CD4-positive, alpha-beta T cell treated with Interferon alpha-2 for 1 hour (primary cell): Measurements from ENCODE around the gene MAD1L1.

Experiments
- DNase-seq, 2 donors: peaks; one replicate each; pipeline ENCODE4 v3.0.0-alpha.2; 2020 to 2022

MAD1L1 gene

DNA sequence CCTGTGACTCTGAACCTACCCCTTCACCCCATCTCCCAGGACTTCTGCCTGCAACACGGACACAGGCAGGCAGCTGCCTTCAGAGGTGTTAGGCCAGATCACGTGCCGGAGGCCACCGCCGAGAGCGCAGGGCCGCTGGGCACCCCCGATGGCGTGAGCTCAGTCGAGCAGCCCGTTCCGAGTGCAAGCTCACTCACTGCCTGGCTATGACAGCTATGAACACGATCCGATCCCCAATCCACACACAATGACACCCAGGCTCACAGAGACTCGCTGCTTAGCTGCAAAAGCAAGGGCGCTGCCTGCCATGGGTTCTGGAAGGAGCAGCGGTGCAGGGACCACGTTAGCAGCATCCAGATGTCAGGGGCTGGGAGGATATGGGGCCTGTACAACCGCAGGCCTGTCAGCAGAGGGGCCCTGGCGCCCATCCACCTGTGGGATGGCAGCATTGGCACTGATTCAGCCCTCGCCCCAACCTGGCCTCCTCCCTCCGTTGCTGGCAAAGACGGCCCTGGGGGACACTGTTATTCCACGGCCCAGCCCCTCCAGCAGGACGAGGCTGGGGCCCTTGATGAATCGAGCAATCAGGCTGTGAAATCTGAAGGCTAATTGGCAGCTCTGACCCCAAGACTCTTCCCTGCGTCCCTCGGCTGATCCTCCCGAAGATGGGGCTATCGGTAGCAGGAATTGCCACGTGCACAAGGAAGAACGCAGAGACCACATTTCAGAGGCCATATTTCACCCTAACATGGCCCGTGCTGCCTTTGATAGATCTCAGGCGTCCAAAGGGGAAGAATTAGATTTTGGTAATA is 332.6 kb downstream of the MAD1L1 start:
- no peak for DNase-seq

DNA sequence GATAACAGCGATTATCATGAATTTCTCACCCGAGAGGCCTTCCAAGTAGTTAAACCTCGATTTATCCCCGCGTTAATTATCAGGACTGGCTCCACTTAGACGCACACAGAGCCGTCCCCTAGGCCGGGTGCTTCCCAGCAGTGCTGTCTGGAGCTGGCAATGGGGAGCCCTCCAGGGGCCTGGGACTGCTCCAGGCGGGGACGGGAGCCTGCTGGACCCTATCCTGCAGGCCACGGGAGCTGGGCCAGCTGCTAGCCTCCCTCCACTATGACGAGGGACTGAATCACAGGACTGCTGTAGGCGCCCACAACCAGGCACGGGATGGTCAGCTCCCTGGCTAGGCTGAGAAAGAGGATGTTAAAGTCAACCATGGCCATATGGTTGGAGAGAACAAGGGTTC is 333.5 kb downstream of the MAD1L1 start:
- no peak for DNase-seq

DNA sequence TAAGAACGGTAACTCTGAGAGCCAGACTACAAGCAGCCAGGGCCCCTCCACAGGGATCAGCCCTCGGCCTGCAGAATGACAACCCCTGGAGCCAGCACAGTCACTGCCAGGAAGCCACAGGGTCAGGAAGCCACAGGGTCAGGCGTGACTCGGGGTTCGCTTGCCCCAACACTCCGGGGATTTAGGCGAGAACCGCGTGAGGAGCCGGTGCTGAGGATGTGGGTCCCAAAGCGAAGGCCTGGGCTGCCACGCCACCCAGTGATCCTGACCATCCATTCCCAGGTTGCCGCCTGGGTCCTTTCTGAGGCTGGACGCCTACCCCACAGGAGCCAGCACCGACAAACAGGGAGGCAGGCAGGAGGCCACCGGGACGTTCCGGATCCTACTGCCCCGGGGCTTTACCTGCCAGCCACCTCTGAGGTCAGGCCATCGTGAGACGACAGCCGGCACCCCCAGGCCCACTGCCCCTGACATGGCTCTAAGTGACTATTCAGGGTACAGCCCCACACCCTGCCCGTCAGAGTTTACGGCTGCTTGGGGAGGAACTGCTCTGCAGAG is 334.0 kb downstream of the MAD1L1 start:
- DNase-seq: no peak

- no peak for DNase-seq
These were observed 334.7 kb downstream of the MAD1L1 start for GRCh38 chr7:1897861-1898627.

DNA sequence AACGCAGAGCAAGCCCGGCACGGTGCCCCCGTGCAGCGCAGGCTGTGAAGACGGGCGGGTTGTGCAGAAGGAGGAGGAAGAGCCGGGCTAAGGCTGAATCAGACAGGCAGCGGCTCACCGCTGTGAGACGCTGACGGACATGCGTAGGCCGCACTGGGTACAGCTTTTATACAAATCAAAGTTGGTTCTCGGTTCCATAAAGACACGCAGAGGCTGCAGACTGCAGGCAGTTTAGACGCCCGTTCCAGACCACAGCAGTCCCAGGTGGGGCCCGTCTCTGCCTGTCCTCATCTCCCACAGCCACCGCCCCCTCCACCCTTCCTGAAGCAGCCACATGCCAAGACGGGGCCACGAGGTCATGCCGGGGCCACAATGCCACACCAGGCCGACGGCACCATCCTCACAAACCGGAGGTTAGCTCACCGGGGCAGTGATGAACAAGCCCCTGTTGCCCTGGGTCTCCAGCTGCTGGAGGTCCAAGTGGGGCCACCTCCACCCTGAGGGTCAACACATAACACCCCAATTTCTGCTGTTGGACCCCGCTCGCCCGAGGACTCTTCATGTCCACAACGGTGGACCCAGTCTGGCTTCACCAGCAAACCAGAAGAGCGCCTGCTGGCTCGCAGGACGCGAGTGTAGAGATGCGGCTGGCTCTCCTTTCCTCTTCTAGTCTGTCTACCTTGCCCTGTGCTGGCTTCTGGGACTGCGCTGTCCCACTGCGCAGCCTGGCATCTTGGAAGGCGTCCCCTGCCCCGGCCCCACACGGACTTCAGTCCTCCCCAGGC is 335.5 kb downstream of the MAD1L1 start:
- DNase-seq: no peak

DNA sequence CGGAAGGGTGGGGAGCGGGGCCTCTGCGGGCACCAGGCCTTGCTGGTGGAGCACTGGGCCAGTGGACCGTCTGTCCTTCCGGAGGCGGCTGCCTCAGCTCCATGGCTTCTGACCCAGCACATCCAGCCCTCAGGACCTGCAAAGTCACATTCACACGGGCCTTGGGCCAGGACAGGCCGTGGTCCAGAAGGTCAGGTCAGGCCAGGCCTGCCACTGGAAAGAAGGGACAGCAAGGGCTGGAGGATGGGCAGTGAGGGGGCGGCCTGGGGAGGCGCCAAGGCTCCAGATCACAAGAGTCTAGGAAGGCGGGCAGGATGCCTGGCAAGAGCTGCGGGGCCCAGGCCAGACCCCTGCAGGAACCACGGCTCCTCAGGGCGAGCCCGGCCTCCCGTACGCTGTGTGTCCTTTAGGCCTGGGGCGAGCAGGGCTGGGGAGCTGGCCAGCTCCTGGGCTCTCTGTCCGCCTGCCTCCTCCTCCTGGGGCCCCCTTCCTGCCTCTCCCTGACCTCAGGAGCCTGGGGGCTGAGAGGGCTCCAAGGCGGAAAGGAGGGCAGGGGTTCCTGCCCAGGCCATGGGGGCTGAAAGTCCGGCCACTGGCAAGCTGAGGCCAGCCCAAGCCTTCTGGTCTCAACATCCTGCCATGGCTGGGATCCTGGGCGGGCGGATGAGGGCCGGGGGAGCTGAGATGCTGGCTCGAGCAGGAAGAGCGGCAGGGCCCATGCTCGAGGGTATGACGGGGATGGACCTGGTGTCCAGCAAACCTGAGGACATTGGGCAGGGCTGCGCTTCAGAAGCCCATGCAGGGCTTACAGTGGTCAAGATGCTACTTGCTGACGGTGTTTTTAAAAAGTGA is 336.9 kb downstream of the MAD1L1 start:
- no peak for DNase-seq

- no peak for DNase-seq
These were observed 337.7 kb downstream of the MAD1L1 start for GRCh38 chr7:1894906-1895663.

- no peak for DNase-seq
These were observed 338.3 kb downstream of the MAD1L1 start for GRCh38 chr7:1894313-1894900.

GRCh38 chr7:1893451-1893850 is 339.3 kb downstream of the MAD1L1 start:
- DNase-seq: no peak

DNA sequence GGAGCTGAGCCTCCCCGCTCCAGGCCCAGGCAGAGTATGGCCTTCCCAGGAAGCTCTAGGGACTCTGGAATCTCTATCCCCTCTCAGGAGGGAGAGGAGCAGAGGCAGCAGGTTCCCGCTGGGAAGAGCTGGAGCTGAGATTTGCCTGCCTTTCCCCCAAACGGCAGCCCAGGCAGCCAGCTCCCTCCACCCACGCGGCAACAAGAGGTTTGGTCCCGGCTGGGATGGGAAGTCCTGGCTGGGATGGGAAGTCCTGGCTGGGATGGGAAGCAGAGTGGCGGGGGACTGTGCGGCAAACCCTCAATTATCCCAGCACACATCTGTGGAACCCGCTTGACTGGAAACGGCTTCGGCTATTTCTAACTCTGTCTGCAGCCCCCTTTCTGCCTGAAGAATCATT is 339.7 kb downstream of the MAD1L1 start:
- no peak for DNase-seq

DNA sequence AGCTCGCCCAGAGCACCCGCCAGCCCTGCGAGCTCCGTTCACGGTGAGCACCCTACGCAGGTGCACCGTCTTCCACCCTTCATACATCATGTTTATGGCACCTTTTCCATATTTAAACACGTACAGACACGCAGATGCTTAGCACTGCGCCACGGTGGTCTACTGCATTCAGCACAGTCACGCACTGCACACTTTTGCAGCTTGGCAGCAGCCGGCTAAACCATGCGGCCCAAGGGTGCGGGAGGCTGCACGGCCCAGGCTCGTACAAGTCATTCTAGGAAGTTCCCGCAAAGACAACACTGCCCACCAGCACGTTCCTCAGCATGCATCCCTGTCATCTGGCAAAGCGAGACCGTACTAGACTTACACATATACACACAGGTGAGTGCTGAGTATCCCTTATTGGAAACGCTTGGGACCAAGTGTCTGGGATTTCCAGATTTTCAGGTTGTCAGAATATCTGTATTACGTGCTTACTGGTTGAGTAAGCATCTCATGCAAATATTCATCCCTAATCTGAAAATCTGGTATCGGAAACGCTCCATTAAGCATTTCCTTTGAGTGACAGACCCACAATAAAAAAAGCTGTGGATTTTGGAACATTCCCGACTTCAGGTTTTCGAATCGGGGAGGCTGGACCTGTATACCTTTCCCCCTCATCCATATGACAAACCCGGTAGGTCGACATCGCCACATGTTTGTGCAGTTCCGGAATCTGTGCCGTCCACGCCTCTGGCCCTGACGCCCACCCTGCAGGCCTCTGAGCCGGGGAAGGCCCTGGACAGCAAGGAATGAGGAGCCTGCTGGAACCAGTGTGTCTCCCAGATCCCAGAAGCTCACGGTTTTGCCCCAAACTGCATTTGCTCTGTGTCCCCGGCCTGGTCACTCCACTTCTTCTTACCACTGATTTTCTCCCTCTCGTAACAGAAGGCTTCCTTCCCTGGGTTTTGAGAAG is 340.5 kb downstream of the MAD1L1 start:
- no peak for DNase-seq

DNA sequence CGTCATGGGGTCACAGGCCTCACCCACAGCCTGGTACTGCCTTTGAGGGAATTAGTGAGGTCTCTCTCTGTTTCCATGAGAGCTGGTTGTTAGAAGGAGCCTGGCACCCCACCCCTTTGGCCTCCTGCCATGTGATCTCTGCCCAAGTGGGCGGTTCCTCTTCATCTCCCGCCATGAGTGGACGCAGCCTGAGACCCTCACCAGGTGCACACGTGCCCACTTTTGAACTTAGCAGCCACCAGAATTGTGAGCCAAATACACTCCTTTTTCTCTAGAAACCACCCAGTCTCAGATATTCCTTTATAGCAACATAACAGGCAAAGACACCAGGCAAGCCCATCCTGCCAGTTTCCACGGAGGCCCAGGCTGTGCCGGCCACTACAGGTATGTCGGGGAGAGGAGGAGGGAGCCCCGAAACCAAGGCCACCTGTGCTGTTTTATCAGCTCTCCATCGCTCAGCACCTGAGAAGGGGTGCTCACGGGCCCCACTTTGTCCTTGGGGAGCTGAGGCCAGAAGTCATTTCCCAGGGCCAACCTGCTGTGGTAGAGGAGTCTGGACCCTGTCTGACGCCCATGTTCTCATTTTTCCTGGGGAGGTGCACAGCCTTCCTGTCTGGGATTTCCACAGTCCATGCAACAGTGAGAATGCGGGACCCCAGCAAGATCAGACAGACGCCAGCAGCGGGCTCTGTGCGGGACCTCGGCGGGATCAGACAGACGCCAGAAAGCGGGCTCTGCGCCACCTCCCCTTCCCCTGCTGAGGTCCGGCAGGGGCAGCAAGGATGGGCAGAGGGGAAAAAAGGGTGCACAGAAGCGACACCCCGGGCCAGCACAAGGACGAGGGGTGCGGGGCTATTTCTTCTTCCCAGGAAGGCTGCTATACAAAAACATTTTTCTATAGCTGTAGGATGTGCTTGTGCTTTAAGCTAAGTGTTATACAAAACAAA is 342.2 kb downstream of the MAD1L1 start:
- DNase-seq: no peak

DNA sequence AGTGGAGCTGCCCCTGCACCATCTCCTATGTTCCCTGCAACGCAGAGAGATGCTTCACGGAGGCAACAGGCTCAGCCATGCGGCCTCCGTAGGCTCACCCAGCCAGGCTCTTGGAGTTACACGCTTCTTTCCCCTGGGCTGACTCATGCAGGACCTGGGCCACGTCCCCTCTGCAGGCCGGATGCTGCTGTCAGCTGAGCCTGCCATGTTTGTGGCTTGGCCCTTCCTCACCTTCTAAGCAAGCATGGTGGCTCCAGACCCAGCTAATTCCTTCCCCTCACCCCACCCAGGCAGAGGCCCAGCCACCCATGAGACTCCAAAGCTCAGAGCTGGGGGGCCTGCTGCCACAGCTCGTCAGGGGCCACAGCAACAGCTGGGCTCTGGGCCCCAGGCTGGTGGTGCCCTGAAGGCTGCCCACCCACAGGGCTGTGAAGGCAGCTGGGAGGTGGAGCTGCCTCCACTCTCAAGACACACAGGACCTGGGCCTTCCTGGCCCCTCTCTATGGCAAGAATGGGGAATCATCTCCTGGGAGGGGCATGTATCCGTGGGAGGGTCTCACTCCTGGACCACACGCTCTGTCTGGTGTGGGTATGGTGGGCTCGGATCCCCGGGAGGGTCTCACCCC is 343.1 kb downstream of the MAD1L1 start:
- DNase-seq: no peak

- no peak for DNase-seq
These were observed 343.7 kb downstream of the MAD1L1 start for GRCh38 chr7:1889091-1889490.

GRCh38 chr7:1888425-1888824 is 344.3 kb downstream of the MAD1L1 start:
- no peak for DNase-seq

DNA sequence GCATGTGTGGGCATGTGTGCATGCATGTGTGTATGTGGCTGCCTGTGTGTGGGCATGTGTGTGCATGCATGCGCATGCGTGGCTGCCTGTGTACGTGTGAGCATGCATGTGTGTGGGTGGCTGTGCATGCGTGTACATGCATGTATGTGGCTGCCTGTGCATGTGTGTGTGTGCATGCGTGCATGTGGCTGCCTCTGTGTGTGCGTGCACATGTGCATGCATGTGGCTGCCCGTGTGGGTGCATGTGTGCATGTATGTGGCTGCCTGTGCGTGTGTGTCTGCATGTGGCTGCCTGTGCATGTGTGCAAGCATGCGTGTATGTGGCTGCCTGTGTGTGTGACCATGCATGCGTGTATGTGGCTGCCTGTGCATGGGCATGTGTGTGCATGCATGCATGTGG is 345.5 kb downstream of the MAD1L1 start:
- DNase-seq: no peak

GRCh38 chr7:1886361-1887064 is 346.2 kb downstream of the MAD1L1 start:
- no peak for DNase-seq
